Measurements from ENCODE around the gene CHN2.
"Not testable (repeated sequence)": the region's sequence is repeated elsewhere in the genome, so short reads cannot be mapped to it uniquely, and the experiment has no call there.

The CHN2 gene

DNA sequence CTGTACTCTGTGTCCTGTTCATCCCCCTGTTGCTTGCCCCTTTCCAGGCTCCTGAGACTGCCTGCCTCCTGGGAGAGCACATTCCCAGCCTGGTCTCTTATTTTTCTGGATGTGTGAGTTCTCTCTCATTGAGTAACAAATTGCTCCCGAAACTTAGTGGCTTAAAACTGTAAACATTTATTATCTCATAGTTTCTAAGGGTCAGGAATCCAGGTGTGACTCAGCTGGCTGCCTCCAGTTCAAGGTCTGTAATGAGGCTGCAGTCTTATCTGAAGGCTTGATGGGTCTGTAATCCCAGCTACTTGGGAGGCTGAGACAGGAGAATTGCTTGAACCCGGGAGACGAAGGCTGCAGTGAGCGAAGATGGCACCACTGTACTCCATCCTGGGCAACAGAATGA is 315.5 kb downstream of the CHN2 start:
- no peak for DNase-seq

DNA sequence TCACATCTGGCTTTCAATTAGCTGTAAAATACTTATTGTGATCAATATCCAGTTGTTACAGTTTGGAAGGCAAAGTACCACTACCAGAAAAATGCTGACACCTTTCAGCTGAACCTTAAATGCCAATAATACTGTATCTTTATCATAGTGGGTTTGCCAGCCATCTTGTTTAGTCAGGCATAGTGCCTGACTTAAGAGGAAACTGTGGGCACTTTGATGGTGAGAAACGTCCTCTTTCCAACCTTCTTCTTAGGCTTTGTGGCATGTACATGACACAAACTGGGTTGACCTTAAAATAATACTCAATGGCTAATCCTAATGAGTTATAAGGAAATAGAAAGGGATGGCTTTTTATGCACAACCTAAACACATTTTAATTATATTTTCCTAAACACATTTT is 316.8 kb downstream of the CHN2 start:
- DNase-seq = no peak

DNA sequence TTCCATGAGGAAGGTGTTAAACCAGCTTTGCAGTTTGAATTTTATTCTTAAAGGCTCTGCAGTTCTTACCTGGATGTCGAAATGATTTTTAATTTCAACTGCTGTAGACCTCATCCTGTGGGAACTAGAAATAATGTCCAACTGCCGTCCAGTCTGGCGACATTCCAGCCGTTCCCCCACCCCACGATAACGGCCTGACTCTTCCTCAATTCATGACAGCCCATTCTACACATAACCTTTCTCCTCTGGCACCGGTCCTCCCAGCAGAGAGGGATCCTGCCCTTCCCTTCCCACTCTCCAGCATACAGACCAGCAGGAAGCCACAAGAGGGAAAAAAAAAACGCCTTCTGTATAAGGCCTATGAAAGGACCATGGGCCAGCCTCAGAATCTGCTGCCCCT is 317.3 kb downstream of the CHN2 start:
- DNase-seq = no peak

DNA sequence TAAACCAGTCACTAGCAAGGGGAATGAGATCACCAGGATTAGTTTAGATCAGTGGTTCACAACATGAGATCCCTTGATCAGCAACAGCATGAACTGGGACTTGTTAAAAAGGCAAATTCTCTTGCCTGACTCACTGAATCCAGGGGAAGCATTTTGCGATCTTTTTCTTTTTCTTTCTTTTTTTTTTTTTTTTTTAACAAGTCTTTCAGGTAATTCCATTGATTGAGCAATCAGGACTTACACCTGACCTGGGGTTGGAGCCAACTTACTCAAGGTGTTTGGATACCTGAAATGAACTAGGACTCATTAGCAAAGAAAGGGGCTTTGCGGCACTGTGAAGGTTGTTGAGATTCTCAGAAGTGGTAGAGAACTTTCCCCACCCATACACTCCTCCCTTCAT is 321.9 kb downstream of the CHN2 start:
- DNase-seq = no peak

DNA sequence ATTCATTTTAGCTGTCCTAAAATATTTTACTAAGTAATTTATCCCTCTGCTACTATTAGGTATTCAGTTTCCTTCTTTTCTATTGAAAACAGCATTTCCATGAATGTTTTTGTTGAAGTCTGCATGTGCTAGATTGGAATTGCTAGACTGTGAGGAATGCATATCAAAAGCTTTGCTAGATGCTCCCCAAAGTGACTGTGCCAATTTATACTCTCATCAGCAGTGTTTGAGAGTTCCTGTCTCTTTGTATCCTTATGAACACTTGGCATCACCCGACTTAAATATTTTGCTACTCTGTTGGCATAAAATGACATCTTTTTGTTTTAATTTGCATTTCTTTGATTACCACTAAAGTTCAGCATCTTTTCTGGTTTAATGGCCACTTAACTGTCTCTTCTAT is 324.0 kb downstream of the CHN2 start:
- no peak for DNase-seq

DNA sequence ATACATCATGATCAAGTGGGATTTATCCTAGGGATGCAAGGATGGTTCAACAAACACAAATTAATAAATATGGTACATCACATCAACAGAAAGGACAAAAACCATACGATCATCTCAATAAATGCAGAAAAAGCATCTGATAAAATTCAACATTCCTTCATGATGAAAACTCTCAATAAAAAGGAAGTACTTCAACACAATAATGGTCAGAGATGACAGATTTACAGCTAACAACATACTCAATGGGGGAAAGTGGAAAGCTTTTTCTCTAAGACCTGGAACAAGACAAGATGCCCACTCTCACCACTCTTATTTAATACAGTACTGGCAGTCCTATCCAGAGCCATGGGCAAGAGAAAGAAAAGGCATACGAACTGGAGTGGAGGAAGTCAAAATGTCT is 329.2 kb downstream of the CHN2 start:
- no peak for DNase-seq

DNA sequence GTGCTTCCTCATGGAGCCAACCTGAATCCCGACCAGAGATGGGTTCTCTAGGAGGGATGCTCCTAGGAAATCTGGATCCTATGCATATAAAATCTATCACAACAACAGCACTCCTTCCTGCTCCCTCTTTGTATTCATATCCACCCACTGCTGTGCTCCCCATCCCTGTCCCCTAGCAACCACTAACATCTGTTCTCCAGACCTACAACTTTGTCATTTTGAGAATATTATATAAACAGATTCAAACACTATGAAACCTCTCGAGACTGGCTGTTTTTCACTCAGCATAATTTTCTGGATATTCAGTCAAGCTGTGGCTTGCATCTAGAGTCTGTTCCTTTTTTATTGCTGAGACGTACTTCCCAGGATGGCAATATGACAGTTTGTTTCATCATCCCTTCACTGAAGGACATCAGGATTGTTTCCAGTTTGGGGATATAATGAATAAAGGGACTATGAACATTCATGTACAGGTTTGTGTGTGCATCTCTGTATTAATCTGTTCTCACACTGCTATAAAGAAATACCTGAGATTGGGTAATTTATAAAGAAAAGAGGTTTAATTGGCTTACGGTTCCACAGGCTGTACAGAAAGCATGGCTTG is 333.0 kb downstream of the CHN2 start:
- DNase-seq = no peak

DNA sequence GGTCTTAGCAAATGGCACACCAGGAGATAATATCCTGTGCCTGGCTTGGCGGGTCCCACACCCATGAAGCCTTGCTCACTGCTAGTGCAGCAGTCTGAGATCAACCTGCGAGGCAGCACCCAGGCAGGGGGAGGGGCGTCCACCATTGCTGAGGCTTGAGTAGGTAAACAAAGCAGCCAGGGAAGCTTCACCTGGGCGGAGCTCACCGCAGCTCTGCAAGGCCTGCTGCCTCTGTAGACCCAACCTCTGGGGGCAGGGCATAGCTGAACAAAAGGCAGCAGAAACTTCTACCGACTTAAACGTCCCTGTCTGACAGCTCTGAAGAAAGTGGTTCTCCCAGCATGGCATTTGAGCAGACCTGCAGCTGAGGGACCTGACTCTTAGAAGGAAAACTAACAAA is 334.0 kb downstream of the CHN2 start:
- not testable (repeated sequence) for DNase-seq

Measured in activated CD4-positive, CD25-positive, alpha-beta regulatory T cell (primary cell).